GM12892 (cell line): ENCODE results near the gene TARS1.
"Not testable (repeated sequence)": the region's sequence is repeated elsewhere in the genome, so short reads cannot be mapped to it uniquely, and the experiment has no call there.

Experiments
- DNase-seq: peaks from one replicate; pipeline ENCODE4 v3.0.0; 2011; ENCODE audit not compliant: insufficient read length
- FAIRE-seq: peaks from 2 replicates; lab custom pipeline; 2011; peaks lifted over from hg19 to GRCh38; lab: Jason Lieb, UNC
- POLR2A ChIP-seq: IDR thresholded peaks from 2 replicates; pipeline ENCODE4 v1.6.1; 2011; ENCODE audit warnings: low read depth, low read length, control low read depth
- POLR2AphosphoS5 ChIP-seq: IDR thresholded peaks from 2 replicates; pipeline ENCODE4 v1.6.1; 2011; ENCODE audit warnings: low read depth, low read length, control low read depth
- TAF1 ChIP-seq: IDR thresholded peaks from 2 replicates; pipeline ENCODE4 v1.6.1; 2011; ENCODE audit warnings: low read depth, mild to moderate bottlenecking, control low read depth, low read length, borderline replicate concordance

The TARS1 gene

DNA sequence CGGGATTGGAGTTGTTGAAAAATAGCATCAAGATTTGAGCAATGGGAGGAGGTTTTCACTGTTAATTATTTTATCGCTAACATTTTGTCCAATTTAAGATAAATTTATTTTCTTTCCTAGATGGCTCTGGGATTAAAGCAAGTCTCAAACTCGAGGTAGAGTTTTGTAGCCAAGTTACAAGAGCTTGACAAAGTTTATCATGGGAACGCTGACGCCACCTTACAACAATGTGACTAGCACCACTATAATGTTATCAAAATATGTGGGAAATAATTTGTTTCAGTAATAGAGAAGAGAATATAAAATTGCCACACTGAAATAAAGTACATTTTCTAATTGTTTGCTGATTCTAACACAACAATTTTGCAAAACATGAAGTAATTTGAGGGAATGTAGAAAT lies 19.8 kb upstream of the TARS1 start:
- TF ChIP-seq POLR2A = no peak
- no peak for TF ChIP-seq POLR2AphosphoS5
- TF ChIP-seq TAF1 = no peak
- FAIRE-seq = no peak
- no peak for DNase-seq

DNA sequence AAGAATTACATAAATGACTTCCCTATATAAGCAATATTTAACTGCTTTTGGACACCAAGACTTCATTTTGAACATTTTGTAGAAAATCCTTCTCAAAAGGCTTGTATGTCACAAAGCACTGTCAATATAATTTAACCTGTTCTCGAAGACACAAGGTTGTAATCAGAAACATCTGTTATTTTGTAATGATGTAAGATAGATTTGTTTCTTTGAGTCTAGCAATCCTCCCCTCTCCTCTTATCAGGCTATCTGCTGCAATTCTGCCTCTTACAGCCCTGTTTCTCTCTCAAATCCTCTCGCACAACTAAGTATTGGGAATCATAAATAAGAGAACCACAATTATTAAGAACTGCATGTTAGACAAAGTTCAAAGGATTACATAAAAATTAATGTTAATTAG lies 18.6 kb upstream of the TARS1 start:
- FAIRE-seq = no peak
- TF ChIP-seq POLR2AphosphoS5 (no peak), POLR2A (no peak), TAF1 (no peak)

GRCh38 chr5:33423018-33423630 lies 17.6 kb upstream of the TARS1 start:
- TF ChIP-seq TAF1 (no peak), POLR2AphosphoS5 (no peak), POLR2A (no peak)
- no peak for FAIRE-seq
- no peak for DNase-seq

More for the DNA sequence above, 18.6 kb upstream of the TARS1 start:
- DNase-seq = no peak

DNA sequence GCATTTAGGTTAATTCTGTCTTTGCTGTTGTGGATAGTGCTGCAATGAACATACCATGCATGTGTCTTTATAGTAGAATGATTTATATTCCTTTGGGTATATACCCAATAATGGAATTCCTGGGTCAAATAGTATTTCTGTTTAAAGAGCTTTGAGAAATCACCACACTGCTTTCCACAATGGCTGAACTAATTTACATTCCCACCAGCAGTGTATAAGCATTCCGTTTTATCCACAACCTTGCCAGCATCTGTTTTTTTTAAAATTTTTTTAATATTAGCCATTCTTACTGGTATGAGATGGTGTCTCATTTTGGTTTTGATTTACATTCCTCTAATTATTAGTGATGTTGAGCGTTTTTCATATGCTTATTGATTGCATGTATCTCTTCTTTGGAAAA lies 15.5 kb upstream of the TARS1 start:
- no peak for FAIRE-seq
- no peak for TF ChIP-seq POLR2A
- no peak for TF ChIP-seq TAF1
- TF ChIP-seq POLR2AphosphoS5 = no peak
- DNase-seq = no peak

DNA sequence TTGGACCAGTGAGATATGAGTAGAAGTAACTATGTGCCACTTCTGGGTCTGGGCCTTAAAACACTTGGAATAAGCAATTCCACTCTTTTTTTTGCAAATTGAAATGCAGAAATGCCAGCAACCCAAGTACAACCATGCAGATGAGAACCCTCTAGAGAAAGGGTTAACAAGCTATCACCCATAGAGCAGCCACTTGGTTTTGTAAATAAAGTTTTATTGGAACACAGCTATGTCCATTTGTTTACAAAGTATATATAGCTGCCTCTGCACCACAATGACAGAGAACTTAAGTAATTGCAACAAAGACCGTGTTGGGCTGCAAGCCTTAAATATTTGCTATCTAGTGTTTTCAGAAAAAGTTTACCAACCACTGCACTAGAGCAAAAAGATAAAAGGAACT lies 9.8 kb upstream of the TARS1 start:
- DNase-seq = no peak
- no peak for FAIRE-seq
- TF ChIP-seq POLR2AphosphoS5 (no peak), POLR2A (no peak), TAF1 (no peak)

- FAIRE-seq (no peak), DNase-seq (no peak)
- TF ChIP-seq POLR2A (no peak), POLR2AphosphoS5 (no peak), TAF1 (no peak)
Observed at GRCh38 chr5:33432656-33433055, 8.1 kb upstream of the TARS1 start.

GRCh38 chr5:33433303-33434240 lies 7.2 kb upstream of the TARS1 start:
- no peak for DNase-seq
- TF ChIP-seq TAF1 (no peak), POLR2A (no peak), POLR2AphosphoS5 (no peak)
- no peak for FAIRE-seq

DNA sequence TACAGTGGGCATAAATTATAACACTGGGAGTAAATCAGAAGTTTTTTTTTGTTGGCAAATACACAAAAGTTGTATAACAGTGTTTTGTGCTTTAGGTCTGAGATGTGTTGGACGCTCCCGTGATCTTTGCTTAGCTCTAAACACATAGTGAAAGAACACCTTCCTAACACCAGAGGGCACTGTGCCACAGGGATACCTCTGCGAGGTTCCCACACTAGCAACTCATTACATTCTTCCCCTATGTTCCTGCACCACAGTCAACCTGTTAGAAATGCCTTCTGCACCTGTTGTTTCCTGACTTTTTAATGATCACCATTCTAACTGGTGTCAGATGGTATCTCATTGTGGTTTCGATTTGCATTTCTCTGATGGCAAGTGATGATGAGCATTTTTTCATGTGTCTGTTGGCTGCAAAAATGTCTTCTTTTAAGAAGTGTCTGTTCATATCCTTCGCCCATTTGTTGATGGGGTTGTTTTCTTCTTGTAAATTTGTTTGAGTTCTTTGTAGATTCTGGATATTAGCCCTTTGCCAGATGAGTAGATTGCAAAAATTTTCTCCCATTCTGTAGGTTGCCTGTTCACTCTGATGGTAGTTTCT lies 4.8 kb upstream of the TARS1 start:
- DNase-seq = not testable (repeated sequence)
- FAIRE-seq = peak; percentile 80

DNA sequence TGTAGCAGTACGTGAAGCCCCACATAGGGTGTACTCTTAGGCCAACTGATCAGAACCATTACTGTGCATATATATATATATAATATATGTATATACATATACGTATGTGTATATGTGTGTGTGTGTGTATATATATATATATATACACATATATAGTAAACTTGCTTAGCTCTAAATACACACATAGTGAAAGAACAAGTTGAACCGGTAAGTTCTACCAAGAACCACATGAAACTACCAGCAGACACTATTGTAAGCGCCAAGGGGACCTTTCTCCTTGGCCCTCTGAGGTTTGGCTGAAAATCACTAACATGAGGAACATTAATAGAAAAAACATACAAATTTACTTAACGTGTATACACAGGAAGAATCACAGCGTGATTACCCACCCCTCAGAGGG lies 1.8 kb upstream of the TARS1 start:
- no peak for DNase-seq
- TF ChIP-seq POLR2AphosphoS5 (no peak), TAF1 (no peak), POLR2A (no peak)
- no peak for FAIRE-seq

GRCh38 chr5:33439905-33440481 lies 772 bp upstream of the TARS1 start:
- TF ChIP-seq TAF1 (no peak), POLR2AphosphoS5 (no peak), POLR2A (no peak)
- DNase-seq = no peak

More at GRCh38 chr5:33439905-33440481, 772 bp upstream of the TARS1 start:
- no peak for FAIRE-seq
